GM03348 (cell line): ENCODE measurements around the gene SAXO2.
A peak's percentile ranks its signal among the peaks of the same experiment; 100 is the strongest.
"Not testable (repeated sequence)": the region's sequence is repeated elsewhere in the genome, so short reads cannot be mapped to it uniquely, and the experiment has no call there.

Source experiments
- DNase-seq: peaks from one replicate; pipeline ENCODE4 v3.0.0; 2012; ENCODE audit warnings: low spot score

SAXO2 gene

GRCh38 chr15:82262422-82263026, at the start of gene SAXO2, which contains the start of gene EFL1:
Gene SAXO2, plus strand, starts transcription at chr15:82262818. Its CDS starts 62 bp downstream, at chr15:82262880.
Gene EFL1, minus strand, starts transcription at chr15:82262734. Its CDS starts 956 bp downstream, at chr15:82261778.
- DNase-seq: peak; percentile 95

- DNase-seq: not testable (repeated sequence)
These were observed 46.5 kb upstream of the SAXO2 start for GRCh38 chr15:82216092-82216491.

- peak; percentile 1 for DNase-seq
These were observed 41.1 kb upstream of the SAXO2 start for GRCh38 chr15:82221535-82221934.

GRCh38 chr15:82228750-82229149, 33.9 kb upstream of the SAXO2 start:
- DNase-seq: no peak

- DNase-seq: no peak
These were observed 31.4 kb upstream of the SAXO2 start for GRCh38 chr15:82231233-82231632.

- DNase-seq: no peak
These were observed 30.8 kb upstream of the SAXO2 start for GRCh38 chr15:82231842-82232241.

GRCh38 chr15:82237944-82238534, 24.6 kb upstream of the SAXO2 start:
- DNase-seq: not testable (repeated sequence)

GRCh38 chr15:82239685-82240391, 22.8 kb upstream of the SAXO2 start:
- no peak for DNase-seq

GRCh38 chr15:82241836-82242499, 20.6 kb upstream of the SAXO2 start:
- DNase-seq: peak; percentile 5

- not testable (repeated sequence) for DNase-seq
These were observed 19.0 kb upstream of the SAXO2 start for GRCh38 chr15:82243644-82244043.

GRCh38 chr15:82245956-82246355, 16.7 kb upstream of the SAXO2 start:
- not testable (repeated sequence) for DNase-seq

- not testable (repeated sequence) for DNase-seq
These were observed 14.4 kb upstream of the SAXO2 start for GRCh38 chr15:82248261-82248660.

GRCh38 chr15:82261566-82262421, 824 bp upstream of the SAXO2 start:
- DNase-seq: peak; percentile 44

GRCh38 chr15:82263350-82263749, 732 bp downstream of the SAXO2 start:
- no peak for DNase-seq

GRCh38 chr15:82267137-82267536, 4.5 kb downstream of the SAXO2 start:
- DNase-seq: not testable (repeated sequence)

GRCh38 chr15:82268454-82268853, 5.8 kb downstream of the SAXO2 start:
- not testable (repeated sequence) for DNase-seq

- no peak for DNase-seq
These were observed 9.5 kb downstream of the SAXO2 start for GRCh38 chr15:82272154-82272553.

- no peak for DNase-seq
These were observed 12.8 kb downstream of the SAXO2 start for GRCh38 chr15:82275410-82275809.

GRCh38 chr15:82281276-82281675, 18.7 kb downstream of the SAXO2 start:
- DNase-seq: not testable (repeated sequence)

GRCh38 chr15:82282386-82282785, 19.8 kb downstream of the SAXO2 start:
- DNase-seq: not testable (repeated sequence)

- not testable (repeated sequence) for DNase-seq
These were observed 21.8 kb downstream of the SAXO2 start for GRCh38 chr15:82284381-82284780.

GRCh38 chr15:82286475-82286874, 23.9 kb downstream of the SAXO2 start:
- not testable (repeated sequence) for DNase-seq
